SK-N-SH (cell line): Measurements from ENCODE around the gene EDC4. TPM values are rescaled to one million over a fixed set of nuclear protein-coding genes. Genes with fewer than 3 reads are reported as not detected.

Experiments used
- CTCF ChIA-PET: fragments of 300-600, 350-600 bp; formaldehyde crosslinking; extraction: SDS; loops from one replicate; lab custom pipeline; 2021; lab: Yijun Ruan, JAX
- POLR2A ChIA-PET: fragments of 350-600 bp; sonication (Branson Sonifier 250); formaldehyde crosslinking; extraction: SDS; loops from one replicate; lab custom pipeline; 2020; ENCODE audit warnings: antibody characterized with exemption, inconsistent platforms; lab: Yijun Ruan, JAX
- DNase-seq: peaks from one replicate; pipeline ENCODE4 v3.0.0; 2012
- H2AFZ ChIP-seq: fragments of 200-600 bp; sonication (generic); 2 replicates; pipeline ENCODE4 v1.8.1; 2016; ENCODE audit warnings: antibody characterized with exemption, mild to moderate bottlenecking, low read depth
- H3F3A ChIP-seq: fragments of 200-600 bp; sonication (generic); replicated peaks from 2 replicates; pipeline ENCODE3; 2016; ENCODE audit warnings: antibody characterized with exemption, mild to moderate bottlenecking; ENCODE audit not compliant: insufficient read depth
- H3K27ac ChIP-seq, 2 experiments: fragments of 200-500 bp in 1 of 2; fragments of 200-600 bp in 1 of 2; sonication (Bioruptor generic) in 1 of 2; sonication (generic), shearing (Covaris generic) in 1 of 2; 2 replicates each; pipeline versions ENCODE4 v1.5.1 to v1.6.1; 2014 to 2016; ENCODE audit warnings: low read depth in 2 of 2, inconsistent platforms in 1 of 2, low read length in 1 of 2, mild to moderate bottlenecking in 1 of 2, mixed read lengths in 1 of 2
- H3K27me3 ChIP-seq: fragments of 200-600 bp; sonication (generic), shearing (Covaris generic); 2 replicates; pipeline ENCODE4 v1.6.1; 2016; ENCODE audit warnings: mixed run types; ENCODE audit not compliant: insufficient read depth
- H3K36me3 ChIP-seq, 2 experiments: fragments of 200-500 bp in 1 of 2; fragments of 200-600 bp in 1 of 2; sonication (Bioruptor generic) in 1 of 2; sonication (generic) in 1 of 2; replicated peaks in 1 of 2; 2 replicates each; pipeline versions ENCODE3 to v1.5.1; 2014 to 2016; ENCODE audit warnings: low read length in 1 of 2, mild to moderate bottlenecking in 1 of 2; ENCODE audit not compliant: insufficient read depth in 2 of 2, control insufficient read depth in 1 of 2
- H3K4me1 ChIP-seq, 2 experiments: fragments of 200-500 bp in 1 of 2; fragments of 200-600 bp in 1 of 2; sonication (Bioruptor generic) in 1 of 2; sonication (generic), shearing (Covaris generic) in 1 of 2; 2 replicates each; pipeline versions ENCODE4 v1.5.1 to v1.6.1; 2014 to 2016; ENCODE audit warnings: low read depth in 1 of 2, low read length in 1 of 2, mixed run types in 1 of 2; ENCODE audit not compliant: insufficient read depth in 2 of 2, control insufficient read depth in 1 of 2
- H3K4me2 ChIP-seq: fragments of 200-600 bp; sonication (generic), shearing (Covaris generic); 2 replicates; pipeline ENCODE4 v1.6.1; 2017; ENCODE audit warnings: mixed run types
- H3K4me3 ChIP-seq, 2 experiments: fragments of 200-500 bp in 1 of 2; fragments of 200-600 bp in 1 of 2; sonication (Bioruptor generic) in 1 of 2; sonication (generic), shearing (Covaris generic) in 1 of 2; 2 replicates each; pipeline versions ENCODE4 v1.5.1 to v1.8.1; 2014 to 2016; ENCODE audit warnings: low read depth in 2 of 2, inconsistent platforms in 1 of 2, low read length in 1 of 2, mild to moderate bottlenecking in 1 of 2, mixed read lengths in 1 of 2, moderate library complexity in 1 of 2
- H3K79me2 ChIP-seq: fragments of 200-600 bp; sonication (generic); 2 replicates; pipeline ENCODE4 v1.8.1; 2017; ENCODE audit warnings: mild to moderate bottlenecking; ENCODE audit not compliant: insufficient read depth
- H3K9ac ChIP-seq: fragments of 200-600 bp; sonication (generic); 2 replicates; pipeline ENCODE4 v1.6.1; 2017; ENCODE audit warnings: mixed run types
- H3K9me2 ChIP-seq: fragments of 200-600 bp; sonication (generic); 2 replicates; pipeline ENCODE4 v1.6.1; 2017; ENCODE audit warnings: mixed run types
- H3K9me3 ChIP-seq: fragments of 200-600 bp; sonication (generic); 2 replicates; pipeline ENCODE4 v1.6.1; 2017; ENCODE audit warnings: mixed run types, mild to moderate bottlenecking, moderate library complexity
- H4K20me1 ChIP-seq: fragments of 200-600 bp; sonication (generic); 2 replicates; pipeline ENCODE4 v1.6.1; 2017; ENCODE audit warnings: mild to moderate bottlenecking, mixed run types; ENCODE audit not compliant: insufficient read depth
- CHD2 ChIP-seq: fragments of 150-350 bp; IDR thresholded peaks from 2 replicates; pipeline ENCODE4 v1.6.1; 2018; ENCODE audit warnings: low read length; ENCODE audit not compliant: partially characterized antibody
- ELF1 ChIP-seq: IDR thresholded peaks from 2 replicates; pipeline ENCODE4 v1.4.0; 2012
- EP300 ChIP-seq, 2 experiments: IDR thresholded peaks; 2 replicates each; pipeline versions ENCODE4 v1.4.0 to v1.6.1; 2012; ENCODE audit warnings: borderline replicate concordance in 1 of 2, low read depth in 1 of 2, low read length in 1 of 2
- FOXJ3 ChIP-seq: sonication (generic); formaldehyde crosslinking; IDR thresholded peaks from 2 replicates; pipeline ENCODE4 v1.5.1; 2020; ENCODE audit warnings: mild to moderate bottlenecking, missing genetic modification reagents
- GATA2 ChIP-seq: sonication (generic); formaldehyde crosslinking; IDR thresholded peaks from 2 replicates; pipeline ENCODE4 v1.5.0; 2020; ENCODE audit warnings: mild to moderate bottlenecking, missing genetic modification reagents
- JUND ChIP-seq: IDR thresholded peaks from 2 replicates; pipeline ENCODE4 v1.4.0; 2012
- MAX ChIP-seq: IDR thresholded peaks from 2 replicates; pipeline ENCODE4 v1.4.0; 2012; ENCODE audit warnings: low read depth
- MEF2A ChIP-seq: IDR thresholded peaks from 2 replicates; pipeline ENCODE4 v1.4.0; 2012; ENCODE audit warnings: low read depth, borderline replicate concordance
- MXI1 ChIP-seq: IDR thresholded peaks from 2 replicates; pipeline ENCODE4 v1.6.1; 2012; ENCODE audit warnings: mild to moderate bottlenecking, low read depth, low read length, improper control_type of control experiment
- NFIC ChIP-seq: IDR thresholded peaks from 2 replicates; pipeline ENCODE4 v1.4.0; 2012; ENCODE audit warnings: borderline replicate concordance
- NRF1 ChIP-seq: IDR thresholded peaks from 2 replicates; pipeline ENCODE4 v1.6.1; 2012; ENCODE audit warnings: low read depth, mild to moderate bottlenecking, low read length
- PBX3 ChIP-seq: IDR thresholded peaks from 2 replicates; pipeline ENCODE4; 2012
- RFX5 ChIP-seq: IDR thresholded peaks from 2 replicates; pipeline ENCODE4 v1.6.1; 2012; ENCODE audit warnings: mild to moderate bottlenecking, improper control_type of control experiment, low read length
- TEAD4 ChIP-seq: IDR thresholded peaks from 2 replicates; pipeline ENCODE4 v1.4.0; 2012; ENCODE audit warnings: mild to moderate bottlenecking, borderline replicate concordance; ENCODE audit not compliant: insufficient read depth
- USF2 ChIP-seq: fragments of 150-350 bp; IDR thresholded peaks from 2 replicates; pipeline ENCODE4 v1.6.1; 2017; ENCODE audit warnings: antibody characterized with exemption, low read length, low read depth, borderline replicate concordance
- WGBS: methylation state at CpG from one replicate; pipeline ENCODE4 v1.1.6; 2017; ENCODE audit warnings: low lambda C conversion rate; 5-methylcytosine and 5-hydroxymethylcytosine counted together
- polyA plus RNA-seq, 3 experiments: library from polyadenylated mRNA; depleted of rRNA; stranded (reverse); fragments of >200 nt; gene quantifications; 2 replicates each; pipeline ENCODE4 v1.2.3, GENCODE V29; 2012
- TF ChIP-seq, protein P1 (sequence below): fragments of 150-350 bp; IDR thresholded peaks from 2 replicates; pipeline ENCODE4 v1.6.1; 2016; ENCODE audit warnings: mild to moderate bottlenecking, low read depth, low read length
- TF ChIP-seq, protein P2 (sequence below): IDR thresholded peaks from 2 replicates; pipeline ENCODE4 v1.4.0; 2012; ENCODE audit warnings: low read depth, borderline replicate concordance
- TF ChIP-seq, protein P3 (sequence below): fragments of 200-600 bp; sonication (generic); IDR thresholded peaks from 2 replicates; pipeline ENCODE4 v1.6.1; 2017; ENCODE audit warnings: antibody characterized with exemption, mild to moderate bottlenecking, moderate library complexity

EDC4 gene
- polyA plus RNA-seq, 1 of the 3 experiments (the other 2 are of a cell fraction), result 38.0 TPM

GRCh38 chr16:67869653-67870052 is 3.2 kb upstream of the EDC4 start:
- POLR2A ChIA-PET, result no interaction called here
- Histone ChIP-seq H3K27ac (no peak overlapping the region), H3K9me2 (no peaks in the 10 kb centered on the region), H3K27me3 (no peaks in the 10 kb centered on the region), H3K36me3 (peaks cover 43 to 54% of the 10 kb centered on the region in 2 experiments), H3K9ac (no peak overlapping the region), H3F3A (peaks cover 28% of the 10 kb centered on the region), H2AFZ (no peak overlapping the region), H3K9me3 (no peaks in the 10 kb centered on the region), H3K4me3 (no peak overlapping the region), H4K20me1 (peaks cover 30% of the 10 kb centered on the region), H3K4me1 (peaks cover 8 to 13% of the 10 kb centered on the region in 2 experiments; a peak in 1 of 4 replicates), H3K79me2 (peaks cover 58% of the 10 kb centered on the region), H3K4me2 (no peak overlapping the region)
- TF ChIP-seq MEF2A, result no peak
- WGBS, result 90% methylated on average over 1 of the region's 7 CpGs
- CTCF ChIA-PET, result interaction anchor here (1.0 to 2.9 kb wide), 3 partner anchors 13 to 72 kb away, joined by 3 to 14 read pairs (median 5); no protein-coding TSS in a partner anchor
- DNase-seq, result no peak

- POLR2A ChIA-PET, result interaction anchor here (0.8 kb wide), 1 partner anchor 350 kb away, joined by 3 read pairs; no protein-coding TSS in a partner anchor
- peaks cover 11 to 13% of the 10 kb centered on the region in 2 experiments; a peak in 1 of 4 replicates for H3K4me1 ChIP-seq
- H3K9ac ChIP-seq, result no peak overlapping the region
- no peak overlapping the region; a peak in 1 of 4 replicates for H3K27ac ChIP-seq
- DNase-seq, result no peak
- no peak overlapping the region for H2AFZ ChIP-seq
- no peaks in the 10 kb centered on the region for H3K9me3 ChIP-seq
- peaks cover 23% of the 10 kb centered on the region for H3F3A ChIP-seq
- no peaks in the 10 kb centered on the region for H3K27me3 ChIP-seq
- 79% methylated on average over 3 of the region's 3 CpGs for WGBS
- H3K36me3 ChIP-seq, result peaks cover 31 to 47% of the 10 kb centered on the region in 2 experiments
- peaks cover 58% of the 10 kb centered on the region for H3K79me2 ChIP-seq
- H3K4me2 ChIP-seq, result no peak overlapping the region
- CTCF ChIA-PET, result interaction anchor here (0.7 to 2.9 kb wide), 6 partner anchors 11 to 194 kb away, joined by 3 to 14 read pairs (median 3); partner anchors contain the start of gene NUTF2
- no peak overlapping the region for H3K4me3 ChIP-seq
- H3K9me2 ChIP-seq, result no peaks in the 10 kb centered on the region
- H4K20me1 ChIP-seq, result peaks cover 30% of the 10 kb centered on the region
- TF ChIP-seq, protein P1, sequence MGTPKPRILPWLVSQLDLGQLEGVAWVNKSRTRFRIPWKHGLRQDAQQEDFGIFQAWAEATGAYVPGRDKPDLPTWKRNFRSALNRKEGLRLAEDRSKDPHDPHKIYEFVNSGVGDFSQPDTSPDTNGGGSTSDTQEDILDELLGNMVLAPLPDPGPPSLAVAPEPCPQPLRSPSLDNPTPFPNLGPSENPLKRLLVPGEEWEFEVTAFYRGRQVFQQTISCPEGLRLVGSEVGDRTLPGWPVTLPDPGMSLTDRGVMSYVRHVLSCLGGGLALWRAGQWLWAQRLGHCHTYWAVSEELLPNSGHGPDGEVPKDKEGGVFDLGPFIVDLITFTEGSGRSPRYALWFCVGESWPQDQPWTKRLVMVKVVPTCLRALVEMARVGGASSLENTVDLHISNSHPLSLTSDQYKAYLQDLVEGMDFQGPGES, result no peak
- no peak for TF ChIP-seq USF2
- TF ChIP-seq, protein P2, sequence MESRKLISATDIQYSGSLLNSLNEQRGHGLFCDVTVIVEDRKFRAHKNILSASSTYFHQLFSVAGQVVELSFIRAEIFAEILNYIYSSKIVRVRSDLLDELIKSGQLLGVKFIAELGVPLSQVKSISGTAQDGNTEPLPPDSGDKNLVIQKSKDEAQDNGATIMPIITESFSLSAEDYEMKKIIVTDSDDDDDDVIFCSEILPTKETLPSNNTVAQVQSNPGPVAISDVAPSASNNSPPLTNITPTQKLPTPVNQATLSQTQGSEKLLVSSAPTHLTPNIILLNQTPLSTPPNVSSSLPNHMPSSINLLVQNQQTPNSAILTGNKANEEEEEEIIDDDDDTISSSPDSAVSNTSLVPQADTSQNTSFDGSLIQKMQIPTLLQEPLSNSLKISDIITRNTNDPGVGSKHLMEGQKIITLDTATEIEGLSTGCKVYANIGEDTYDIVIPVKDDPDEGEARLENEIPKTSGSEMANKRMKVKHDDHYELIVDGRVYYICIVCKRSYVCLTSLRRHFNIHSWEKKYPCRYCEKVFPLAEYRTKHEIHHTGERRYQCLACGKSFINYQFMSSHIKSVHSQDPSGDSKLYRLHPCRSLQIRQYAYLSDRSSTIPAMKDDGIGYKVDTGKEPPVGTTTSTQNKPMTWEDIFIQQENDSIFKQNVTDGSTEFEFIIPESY, result no peak
- no peak for TF ChIP-seq NRF1
- no peak for TF ChIP-seq RFX5
- TF ChIP-seq MXI1, result no peak
- TF ChIP-seq TEAD4, result no peak
- no peak for TF ChIP-seq CHD2
- TF ChIP-seq FOXJ3 (CRISPR knock-in tag), result no peak
- TF ChIP-seq, protein P3, sequence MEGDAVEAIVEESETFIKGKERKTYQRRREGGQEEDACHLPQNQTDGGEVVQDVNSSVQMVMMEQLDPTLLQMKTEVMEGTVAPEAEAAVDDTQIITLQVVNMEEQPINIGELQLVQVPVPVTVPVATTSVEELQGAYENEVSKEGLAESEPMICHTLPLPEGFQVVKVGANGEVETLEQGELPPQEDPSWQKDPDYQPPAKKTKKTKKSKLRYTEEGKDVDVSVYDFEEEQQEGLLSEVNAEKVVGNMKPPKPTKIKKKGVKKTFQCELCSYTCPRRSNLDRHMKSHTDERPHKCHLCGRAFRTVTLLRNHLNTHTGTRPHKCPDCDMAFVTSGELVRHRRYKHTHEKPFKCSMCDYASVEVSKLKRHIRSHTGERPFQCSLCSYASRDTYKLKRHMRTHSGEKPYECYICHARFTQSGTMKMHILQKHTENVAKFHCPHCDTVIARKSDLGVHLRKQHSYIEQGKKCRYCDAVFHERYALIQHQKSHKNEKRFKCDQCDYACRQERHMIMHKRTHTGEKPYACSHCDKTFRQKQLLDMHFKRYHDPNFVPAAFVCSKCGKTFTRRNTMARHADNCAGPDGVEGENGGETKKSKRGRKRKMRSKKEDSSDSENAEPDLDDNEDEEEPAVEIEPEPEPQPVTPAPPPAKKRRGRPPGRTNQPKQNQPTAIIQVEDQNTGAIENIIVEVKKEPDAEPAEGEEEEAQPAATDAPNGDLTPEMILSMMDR, result no peak
- TF ChIP-seq EP300 (IDR thresholded peaks at IDR 0.05; ENCODE audit: borderline replicate concordance in 1 of 2, low read depth in 1 of 2, low read length in 1 of 2), result no peak
- TF ChIP-seq ELF1, result no peak
- no peak for TF ChIP-seq NFIC
- no peak for TF ChIP-seq PBX3
- TF ChIP-seq GATA2 (CRISPR knock-in tag), result no peak
- no peak for TF ChIP-seq MAX
- no peak for TF ChIP-seq JUND
Observed at GRCh38 chr16:67871256-67871655, 1.6 kb upstream of the EDC4 start.
